ENCODE measurements around the gene SLC22A7.
"Not testable (repeated sequence)": the region's sequence is repeated elsewhere in the genome, so short reads cannot be mapped to it uniquely, and the experiment has no call there.

Gene SLC22A7

DNA sequence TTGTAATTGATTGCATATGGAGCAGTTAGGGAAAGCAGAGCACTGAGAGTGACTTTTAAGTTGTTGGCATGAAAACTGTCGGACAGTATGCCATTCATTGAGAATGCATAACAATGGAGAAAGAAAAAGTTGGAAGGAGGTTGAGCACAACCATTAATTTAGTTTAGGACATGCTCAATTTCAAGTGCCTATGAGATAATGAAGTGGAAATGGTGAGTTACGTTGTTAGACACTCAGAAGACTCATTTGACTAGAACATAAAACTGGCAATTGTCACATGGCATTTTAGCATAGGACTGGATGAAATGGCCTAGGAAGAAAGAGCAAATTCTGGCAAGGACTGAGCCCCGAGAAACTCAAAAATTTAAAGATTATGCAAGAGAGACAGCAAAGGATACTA, 49.4 kb downstream of the SLC22A7 start:
- DNase-seq = no peak

DNA sequence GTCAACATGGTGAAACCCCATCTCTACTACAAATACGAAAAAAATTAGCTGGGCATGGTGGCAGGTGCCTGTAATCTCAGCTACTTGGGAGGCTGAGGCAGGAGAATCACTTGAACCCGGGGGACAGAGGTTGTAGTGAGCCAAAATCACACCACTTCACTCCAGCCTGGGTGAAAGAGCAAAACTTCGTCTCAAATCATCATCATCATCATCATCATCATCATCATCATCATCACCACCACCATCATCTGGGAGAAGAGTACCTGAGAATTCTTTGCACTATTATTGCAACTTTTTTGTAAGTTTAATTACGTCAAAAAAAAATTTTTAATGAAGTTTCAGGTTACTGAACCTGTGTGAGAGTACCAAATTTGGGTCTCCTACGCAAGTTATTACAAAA, 53.9 kb downstream of the SLC22A7 start:
- DNase-seq = not testable (repeated sequence)

Measured in DMS79 treated with DMSO at 0.1 percent for 48 hours (cell line).